Measurements from ENCODE around the gene GLRB. TPM values are rescaled to one million over a fixed set of nuclear protein-coding genes. Genes with fewer than 3 reads are reported as not detected.
A peak's percentile ranks its signal among the peaks of the same experiment; 100 is the strongest.

The GLRB gene
- total RNA-seq (10 to 100 TPM in 8 of 9 donors, 1 to 10 TPM in 1; 9.8 to 21.7 (median 13.4) TPM), polyA plus RNA-seq (10 to 100 TPM in 1 of 2 donors, 1 to 10 TPM in 1; 3.2 to 11.2 TPM)
- long read RNA-seq, donor 1, transcript GLRB-201 (10 exons, 3,126 nt): major isoform, 33 of 39 reads
- long read RNA-seq, donor 1, partial matches to known transcripts: 4 of 39 reads
- long read RNA-seq, donor 1, other reads (novel, unspliced or antisense): 1 of 39 reads
- long read RNA-seq, donor 2, transcript GLRB-201 (10 exons, 3,126 nt): major isoform, 128 of 165 reads
- long read RNA-seq, donor 2, transcript GLRB-207 (9 exons, 2,765 nt): minor isoform, 12 of 165 reads
- long read RNA-seq, donor 2, partial matches to known transcripts: 15 of 165 reads
- long read RNA-seq, donor 2, other reads (novel, unspliced or antisense): 10 of 165 reads
- long read RNA-seq, donor 3, transcript GLRB-201 (10 exons, 3,126 nt): major isoform, 37 of 46 reads
- long read RNA-seq, donor 3, partial matches to known transcripts: 2 of 46 reads
- long read RNA-seq, donor 3, other reads (novel, unspliced or antisense): 3 of 46 reads

- intact Hi-C loops (cut with DNase I): no loop called here
Measured at GRCh38 chr4:157075811-157076577, at the start of gene GLRB. Gene GLRB, plus strand, starts transcription at chr4:157076150. Its CDS starts 1,875 bp downstream, at chr4:157078025.

GRCh38 chr4:157035471-157035870, 40.5 kb upstream of the GLRB start:
- Histone ChIP-seq H3K9me3 (peaks cover 0 to 1% (median 0%) of the 10 kb centered on the region in 12 donors), H3K27me3 (no peaks in the 10 kb centered on the region), H3K36me3 (no peaks in the 10 kb centered on the region), H3K4me1 (no peaks in the 10 kb centered on the region), H3K4me3 (no peak overlapping the region), H3K27ac (no peak overlapping the region)
- ATAC-seq (no peak), DNase-seq (no peak)
- intact Hi-C loops (cut with DNase I): no loop called here
- no peak for TF ChIP-seq CTCF (IDR thresholded peaks at IDR 0.05)
- no peak for TF ChIP-seq POLR2A (IDR thresholded peaks at IDR 0.05)

More at GRCh38 chr4:157075811-157076577, at the start of gene GLRB:
- Histone ChIP-seq H3K36me3 (no peaks in the 10 kb centered on the region), H3K4me3 (peak within 1 kb of the TSS; percentile 46 to 85 (median 62)), H3K27ac (peak within 1 kb of the TSS in 6 of 12 donors; percentile 37 to 68 (median 56)), H3K4me1 (peaks cover 0 to 12% (median 0%) of the 10 kb centered on the region in 12 donors), H3K27me3 (peaks cover 0 to 25% (median 0%) of the 10 kb centered on the region in 9 donors), H3K9me3 (no peaks in the 10 kb centered on the region)
- ATAC-seq: peak; percentile 32 to 98 (median 92)
- TF ChIP-seq CTCF (IDR thresholded peaks at IDR 0.05): no peak
- TF ChIP-seq POLR2A (IDR thresholded peaks at IDR 0.05): no peak
- peak in 4 of 5 donors; percentile 20 to 62 (median 34) for DNase-seq
- 1 to 2% (median 2%) methylated on average over 16 to 84 of the region's 84 CpGs for WGBS, 4 donors

- DNase-seq (no peak), ATAC-seq (no peak)
- Histone ChIP-seq H3K36me3 (no peaks in the 10 kb centered on the region), H3K27me3 (no peaks in the 10 kb centered on the region), H3K27ac (no peak overlapping the region), H3K4me3 (no peak overlapping the region), H3K9me3 (no peaks in the 10 kb centered on the region), H3K4me1 (no peaks in the 10 kb centered on the region)
- TF ChIP-seq CTCF (IDR thresholded peaks at IDR 0.05): no peak
- TF ChIP-seq POLR2A (IDR thresholded peaks at IDR 0.05): no peak
- intact Hi-C loops (cut with DNase I): loop anchor here in 8 of 10 donors (5.0 to 10.0 kb wide), 5 partner anchors 56 to 566 kb away; partner anchors contain the start of gene PDGFC (in 3 of the 8)
Measured at GRCh38 chr4:157040405-157040804, 35.5 kb upstream of the GLRB start.

- Histone ChIP-seq H3K9me3 (no peaks in the 10 kb centered on the region), H3K27me3 (no peaks in the 10 kb centered on the region), H3K36me3 (no peaks in the 10 kb centered on the region), H3K27ac (no peak overlapping the region), H3K4me3 (no peak overlapping the region), H3K4me1 (no peaks in the 10 kb centered on the region)
- 31 to 44% (median 33%) methylated on average over 2 of the region's 2 CpGs for WGBS, 4 donors
- intact Hi-C loops (cut with DNase I): loop anchor here in 8 of 10 donors (5.0 to 10.0 kb wide), 5 partner anchors 58 to 568 kb away; partner anchors contain the start of gene PDGFC (in 3 of the 8)
- no peak for TF ChIP-seq POLR2A (IDR thresholded peaks at IDR 0.05)
- no peak for TF ChIP-seq CTCF (IDR thresholded peaks at IDR 0.05)
- DNase-seq: no peak
- ATAC-seq: no peak
Measured at GRCh38 chr4:157043131-157043530, 32.8 kb upstream of the GLRB start.

Data from heart left ventricle (tissue), 16 donors.